ENCODE data around the gene CA6. TPM values are rescaled to one million over a fixed set of nuclear protein-coding genes. Genes with fewer than 3 reads are reported as not detected.
A peak's percentile ranks its signal among the peaks of the same experiment; 100 is the strongest.
"Not testable (repeated sequence)": the region's sequence is repeated elsewhere in the genome, so short reads cannot be mapped to it uniquely, and the experiment has no call there.

CA6 gene
- total RNA-seq, 1 donor from 2014 or later: 0.37 TPM

- intact Hi-C loops (cut with micrococcal nuclease): loop anchor here (2.0 kb wide), 1 partner anchor 26 kb away; no protein-coding TSS in a partner anchor
- peaks cover 48% of the 10 kb centered on the region for H3K36me3 Mint-ChIP-seq (ENCODE audit: low read depth)
- no peaks in the 10 kb centered on the region for H3K27me3 Mint-ChIP-seq (ENCODE audit: low read depth)
- H3K9me3 Mint-ChIP-seq: peaks cover 11% of the 10 kb centered on the region
- H3K4me1 Mint-ChIP-seq (ENCODE audit: low read depth): peaks cover 48% of the 10 kb centered on the region
- H3K4me3 Mint-ChIP-seq (ENCODE audit: low read depth): no peak overlapping the region
- DNase-seq (ENCODE audit: low spot score): peak; percentile 36
- peak overlapping the region; percentile 15 for H3K27ac Mint-ChIP-seq
Measured at GRCh38 chr1:8962812-8963530, 17.3 kb downstream of the CA6 start.

GRCh38 chr1:8963963-8964362 lies 18.3 kb downstream of the CA6 start:
- Mint-ChIP-seq H3K36me3 (ENCODE audit: low read depth) (peaks cover 42% of the 10 kb centered on the region), H3K4me3 (ENCODE audit: low read depth) (no peak overlapping the region), H3K27ac (peak overlapping the region; percentile 0), H3K27me3 (ENCODE audit: low read depth) (no peaks in the 10 kb centered on the region), H3K9me3 (peaks cover 11% of the 10 kb centered on the region), H3K4me1 (ENCODE audit: low read depth) (peaks cover 46% of the 10 kb centered on the region)
- intact Hi-C loops (cut with micrococcal nuclease): loop anchor here (2.0 kb wide), 1 partner anchor 25 kb away; no protein-coding TSS in a partner anchor
- DNase-seq (ENCODE audit: low spot score): no peak

GRCh38 chr1:8965121-8965820 lies 19.6 kb downstream of the CA6 start:
- peak overlapping the region; percentile 54 for H3K27ac Mint-ChIP-seq

GRCh38 chr1:8966606-8967005 lies 20.9 kb downstream of the CA6 start:
- no peak overlapping the region for H3K4me3 Mint-ChIP-seq (ENCODE audit: low read depth)
- H3K9me3 Mint-ChIP-seq: peaks cover 6% of the 10 kb centered on the region
- no peak overlapping the region for H3K27ac Mint-ChIP-seq
- H3K36me3 Mint-ChIP-seq (ENCODE audit: low read depth): peaks cover 43% of the 10 kb centered on the region
- intact Hi-C loops (cut with micrococcal nuclease): no loop called here
- no peak for DNase-seq (ENCODE audit: low spot score)
- H3K4me1 Mint-ChIP-seq (ENCODE audit: low read depth): peaks cover 56% of the 10 kb centered on the region
- H3K27me3 Mint-ChIP-seq (ENCODE audit: low read depth): no peaks in the 10 kb centered on the region

More at GRCh38 chr1:8965121-8965820, 19.6 kb downstream of the CA6 start:
- peaks cover 53% of the 10 kb centered on the region for H3K4me1 Mint-ChIP-seq (ENCODE audit: low read depth)
- intact Hi-C loops (cut with micrococcal nuclease): no loop called here
- H3K4me3 Mint-ChIP-seq (ENCODE audit: low read depth): peak overlapping the region; percentile 34
- no peaks in the 10 kb centered on the region for H3K27me3 Mint-ChIP-seq (ENCODE audit: low read depth)
- DNase-seq (ENCODE audit: low spot score): no peak
- peaks cover 14% of the 10 kb centered on the region for H3K9me3 Mint-ChIP-seq
- peaks cover 45% of the 10 kb centered on the region for H3K36me3 Mint-ChIP-seq (ENCODE audit: low read depth)

GRCh38 chr1:8968902-8969301 lies 23.2 kb downstream of the CA6 start:
- peaks cover 52% of the 10 kb centered on the region for H3K4me1 Mint-ChIP-seq (ENCODE audit: low read depth)
- H3K9me3 Mint-ChIP-seq; DNase-seq (ENCODE audit: low spot score); H3K27me3 Mint-ChIP-seq (ENCODE audit: low read depth); intact Hi-C loops (cut with micrococcal nuclease): not testable (repeated sequence)
- peak overlapping the region; percentile 93 for H3K27ac Mint-ChIP-seq
- H3K36me3 Mint-ChIP-seq (ENCODE audit: low read depth): peaks cover 34% of the 10 kb centered on the region
- peak overlapping the region; percentile 90 for H3K4me3 Mint-ChIP-seq (ENCODE audit: low read depth)

GRCh38 chr1:8969937-8970336 lies 24.3 kb downstream of the CA6 start:
- Mint-ChIP-seq H3K27ac (peak overlapping the region; percentile 93), H3K36me3 (ENCODE audit: low read depth) (peaks cover 28% of the 10 kb centered on the region), H3K4me1 (ENCODE audit: low read depth) (peaks cover 47% of the 10 kb centered on the region), H3K27me3 (ENCODE audit: low read depth) (no peaks in the 10 kb centered on the region), H3K9me3 (peaks cover 6% of the 10 kb centered on the region), H3K4me3 (ENCODE audit: low read depth) (peak overlapping the region; percentile 90)
- intact Hi-C loops (cut with micrococcal nuclease): loop anchor here (2.0 to 5.0 kb wide), 3 partner anchors 19 to 33 kb away; no protein-coding TSS in a partner anchor
- DNase-seq (ENCODE audit: low spot score): no peak

GRCh38 chr1:8970870-8971337 lies 25.2 kb downstream of the CA6 start:
- peaks cover 24% of the 10 kb centered on the region for H3K36me3 Mint-ChIP-seq (ENCODE audit: low read depth)
- intact Hi-C loops (cut with micrococcal nuclease): loop anchor here (2.0 to 5.0 kb wide), 3 partner anchors 18 to 34 kb away; no protein-coding TSS in a partner anchor
- peaks cover 41% of the 10 kb centered on the region for H3K4me1 Mint-ChIP-seq (ENCODE audit: low read depth)
- peaks cover 6% of the 10 kb centered on the region for H3K9me3 Mint-ChIP-seq
- peak overlapping the region; percentile 90 for H3K4me3 Mint-ChIP-seq (ENCODE audit: low read depth)
- H3K27me3 Mint-ChIP-seq (ENCODE audit: low read depth): no peaks in the 10 kb centered on the region
- peak; percentile 45 for DNase-seq (ENCODE audit: low spot score)
- H3K27ac Mint-ChIP-seq: peak overlapping the region; percentile 93

GRCh38 chr1:8974551-8974950 lies 28.9 kb downstream of the CA6 start:
- Mint-ChIP-seq H3K4me1 (ENCODE audit: low read depth) (peaks cover 22% of the 10 kb centered on the region), H3K9me3 (peaks cover under 1% of the 10 kb centered on the region), H3K27me3 (ENCODE audit: low read depth) (no peaks in the 10 kb centered on the region), H3K27ac (no peak overlapping the region), H3K36me3 (ENCODE audit: low read depth) (peaks cover 6% of the 10 kb centered on the region), H3K4me3 (ENCODE audit: low read depth) (no peak overlapping the region)
- no peak for DNase-seq (ENCODE audit: low spot score)
- intact Hi-C loops (cut with micrococcal nuclease): loop anchor here (5.0 kb wide), 1 partner anchor 37 kb away; no protein-coding TSS in a partner anchor

GRCh38 chr1:8976338-8976737 lies 30.7 kb downstream of the CA6 start:
- Mint-ChIP-seq H3K27ac (no peak overlapping the region), H3K36me3 (ENCODE audit: low read depth) (no peaks in the 10 kb centered on the region), H3K4me3 (ENCODE audit: low read depth) (no peak overlapping the region), H3K4me1 (ENCODE audit: low read depth) (peaks cover 13% of the 10 kb centered on the region), H3K27me3 (ENCODE audit: low read depth) (no peaks in the 10 kb centered on the region), H3K9me3 (peaks cover 5% of the 10 kb centered on the region)
- DNase-seq (ENCODE audit: low spot score): no peak
- intact Hi-C loops (cut with micrococcal nuclease): no loop called here

- no peak for DNase-seq (ENCODE audit: low spot score)
- intact Hi-C loops (cut with micrococcal nuclease): no loop called here
- Mint-ChIP-seq H3K4me1 (ENCODE audit: low read depth) (peaks cover 7% of the 10 kb centered on the region), H3K9me3 (peaks cover 5% of the 10 kb centered on the region), H3K4me3 (ENCODE audit: low read depth) (no peak overlapping the region), H3K27me3 (ENCODE audit: low read depth) (no peaks in the 10 kb centered on the region), H3K27ac (no peak overlapping the region), H3K36me3 (ENCODE audit: low read depth) (no peaks in the 10 kb centered on the region)
Measured at GRCh38 chr1:8976896-8977450, 31.3 kb downstream of the CA6 start.

- peaks cover 9% of the 10 kb centered on the region for H3K4me1 Mint-ChIP-seq (ENCODE audit: low read depth)
- no peak overlapping the region for H3K4me3 Mint-ChIP-seq (ENCODE audit: low read depth)
- no peak overlapping the region for H3K27ac Mint-ChIP-seq
- peaks cover 5% of the 10 kb centered on the region for H3K9me3 Mint-ChIP-seq
- intact Hi-C loops (cut with micrococcal nuclease): no loop called here
- no peak for DNase-seq (ENCODE audit: low spot score)
- no peaks in the 10 kb centered on the region for H3K27me3 Mint-ChIP-seq (ENCODE audit: low read depth)
- H3K36me3 Mint-ChIP-seq (ENCODE audit: low read depth): no peaks in the 10 kb centered on the region
Measured at GRCh38 chr1:8980656-8981055, 35.0 kb downstream of the CA6 start.

GRCh38 chr1:8981169-8981568 lies 35.5 kb downstream of the CA6 start:
- Mint-ChIP-seq H3K27me3 (ENCODE audit: low read depth) (no peaks in the 10 kb centered on the region), H3K27ac (no peak overlapping the region), H3K36me3 (ENCODE audit: low read depth) (no peaks in the 10 kb centered on the region), H3K4me3 (ENCODE audit: low read depth) (no peak overlapping the region), H3K9me3 (peaks cover 5% of the 10 kb centered on the region), H3K4me1 (ENCODE audit: low read depth) (peaks cover 9% of the 10 kb centered on the region)
- intact Hi-C loops (cut with micrococcal nuclease): no loop called here
- DNase-seq (ENCODE audit: low spot score): no peak

Measured in activated T-helper 2 cell treated with anti-CD3 and anti-CD28 coated beads, Interferon-gamma antibody, Interleukin-2, Interleukin-4, amounts not matched to agents 10 μg/mL and 5 μg/mL and 100 μg/mL, durations not matched to agents 14 hours and 24 hours and 36 hours (primary cell).